Activated CD4-positive, alpha-beta T cell treated with anti-CD3 and anti-CD28 coated beads, Interleukin-2, amount 50 U/mL, for 48 hours (primary cell): Measurements from ENCODE around the gene STX10.
"Not testable (repeated sequence)": the region's sequence is repeated elsewhere in the genome, so short reads cannot be mapped to it uniquely, and the experiment has no call there.

Experiments
- DNase-seq, 2 experiments: peaks; one replicate each; pipeline ENCODE4 v3.0.0-alpha.2; 2020

Gene STX10

DNA sequence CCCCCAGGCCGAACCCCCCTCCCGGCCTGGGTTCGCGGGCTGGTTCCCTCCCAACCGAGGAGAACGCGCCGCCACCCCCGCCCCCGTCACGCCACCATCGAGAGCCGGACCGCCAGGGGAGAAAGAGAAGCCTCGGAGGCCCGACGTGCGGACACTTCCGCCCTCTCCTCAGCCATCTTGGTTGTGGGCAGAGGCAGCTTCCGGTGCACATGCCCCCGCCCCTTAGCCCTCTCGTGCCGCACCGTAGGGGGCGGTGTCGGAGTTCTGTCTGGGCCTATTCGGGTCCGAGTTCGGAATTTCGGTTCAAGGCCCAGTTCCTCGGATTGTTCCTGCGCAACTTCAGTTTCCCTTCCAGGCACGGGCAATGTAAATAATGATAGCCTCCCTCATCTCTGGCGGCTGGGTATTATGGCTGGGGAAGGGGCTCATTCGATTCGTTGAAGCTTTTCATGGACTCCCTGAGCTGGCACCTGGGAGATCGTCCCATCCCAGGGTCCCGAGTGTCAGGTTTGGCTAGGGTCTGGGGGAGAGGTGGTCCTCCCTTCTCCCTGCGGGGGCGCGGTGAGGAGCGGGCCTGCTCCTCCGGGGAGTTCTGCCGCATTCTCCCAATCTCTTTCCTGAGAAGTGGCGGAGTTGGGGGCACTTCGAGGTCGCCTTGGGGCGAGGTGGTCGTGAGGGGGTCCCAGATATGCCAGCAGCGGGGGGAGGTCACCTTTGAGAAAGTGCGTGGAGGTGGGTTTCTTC, at the start of gene STX10, which contains the start of gene IER2:
Gene STX10 (minus strand): TSS at position 189 of the 744 bp plus-strand sequence. CDS start 202 bp downstream, outside the sequence.
Gene IER2 (plus strand): TSS at position 225 of the 744 bp plus-strand sequence. CDS start 2,776 bp downstream, outside the sequence.
- peak; percentile 93 to 95 for DNase-seq

DNA sequence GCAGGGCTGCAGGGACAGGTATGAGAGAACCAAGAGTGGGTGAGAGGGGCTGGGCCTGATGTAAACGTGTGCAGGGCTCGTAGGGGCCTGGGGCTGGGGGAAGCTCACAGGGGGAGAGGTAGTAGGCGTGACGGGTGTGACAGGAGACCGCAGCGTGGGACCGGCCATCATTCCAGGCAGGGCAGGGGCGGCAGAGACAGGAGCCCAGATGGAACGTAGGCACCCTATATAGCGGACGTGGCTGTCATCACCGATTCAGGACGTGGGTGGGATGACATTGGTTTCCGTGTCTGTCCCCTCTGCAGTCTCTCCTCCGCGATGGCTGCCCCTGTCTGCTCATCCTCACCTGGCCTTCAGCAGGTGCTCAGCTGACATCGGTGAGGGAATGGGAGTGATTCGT, 48.5 kb upstream of the STX10 start:
- no peak for DNase-seq

DNA sequence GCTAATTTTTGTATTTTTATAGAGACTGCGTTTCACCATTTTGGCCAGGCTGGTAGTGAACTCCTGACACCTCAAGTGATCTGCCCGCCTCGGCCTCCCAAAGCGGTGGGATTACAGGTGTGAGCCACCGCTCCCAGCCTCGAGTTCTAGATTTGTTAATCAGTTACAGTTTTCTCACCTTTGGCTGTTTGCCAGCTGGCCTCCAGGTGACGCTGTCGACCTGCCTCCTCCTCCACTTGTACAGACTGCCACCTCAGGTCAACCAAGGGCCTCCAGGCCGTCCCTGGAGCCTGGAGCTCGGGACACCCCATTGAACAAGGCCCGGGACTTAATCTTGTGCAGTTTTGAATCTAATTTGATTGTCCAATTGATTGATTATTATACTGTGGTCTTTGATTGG, 45.5 kb upstream of the STX10 start:
- DNase-seq: peak; percentile 68 to 72

DNA sequence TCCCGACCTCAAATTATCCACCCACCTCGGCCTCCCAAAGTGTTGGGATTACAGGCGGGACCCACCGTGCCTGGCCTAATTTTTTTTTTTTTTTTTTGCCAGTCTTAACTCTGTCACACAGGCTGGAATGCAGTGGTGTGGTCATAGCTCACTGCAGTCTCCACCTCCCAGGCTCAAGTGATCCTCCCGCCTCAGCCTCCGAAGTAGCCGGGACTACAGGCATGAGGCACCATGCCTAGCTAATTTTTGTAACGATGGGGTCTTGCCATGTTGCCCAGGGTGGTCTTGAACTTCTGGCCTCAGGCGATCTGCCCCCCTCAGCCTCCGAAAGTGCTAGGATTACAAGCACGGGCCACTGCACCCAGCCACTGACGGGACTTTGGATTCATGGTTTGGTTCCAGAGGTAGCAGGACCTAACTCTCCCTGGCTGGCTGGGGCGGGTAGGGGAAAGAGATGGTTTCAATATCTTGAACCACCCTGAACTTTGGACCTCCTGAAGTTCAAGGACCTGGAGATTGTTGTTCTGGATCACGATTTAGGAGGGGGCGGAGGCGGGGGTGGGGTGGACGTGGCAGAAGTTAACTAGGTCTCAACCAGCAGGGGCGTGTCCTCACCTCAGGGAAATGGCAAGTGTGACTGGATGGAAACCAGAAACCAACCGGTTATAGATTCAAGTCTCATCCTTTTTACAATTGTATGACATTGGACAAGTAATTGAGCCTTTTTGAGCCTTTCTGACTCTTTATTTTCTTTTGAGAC, 40.8 kb upstream of the STX10 start:
- peak; percentile 51 to 60 for DNase-seq

- DNase-seq: no peak
Measured at GRCh38 chr19:13189600-13189999, 39.4 kb upstream of the STX10 start.

- DNase-seq: no peak
Measured at GRCh38 chr19:13187419-13187818, 37.2 kb upstream of the STX10 start.

DNA sequence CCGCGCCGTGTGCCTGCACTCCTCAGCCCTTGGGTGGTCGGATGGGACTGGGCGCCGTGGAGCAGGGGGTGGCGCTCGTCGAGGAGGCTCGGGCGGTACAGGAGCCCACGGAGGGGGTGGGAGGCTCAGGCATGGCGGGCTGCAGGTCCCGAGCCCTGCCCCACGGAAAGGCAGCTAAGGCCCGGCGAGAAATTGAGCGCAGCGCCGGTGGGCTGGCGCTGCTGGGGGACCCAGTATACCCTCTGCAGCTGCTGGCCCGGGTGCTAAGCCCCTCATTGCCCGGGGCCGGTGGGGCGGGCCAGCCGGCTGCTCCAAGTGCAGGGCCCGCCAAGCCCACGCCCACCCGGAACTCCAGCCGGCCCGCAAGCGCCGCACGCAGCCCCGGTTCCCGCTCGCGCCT, 36.5 kb upstream of the STX10 start:
- DNase-seq: not testable (repeated sequence)

DNA sequence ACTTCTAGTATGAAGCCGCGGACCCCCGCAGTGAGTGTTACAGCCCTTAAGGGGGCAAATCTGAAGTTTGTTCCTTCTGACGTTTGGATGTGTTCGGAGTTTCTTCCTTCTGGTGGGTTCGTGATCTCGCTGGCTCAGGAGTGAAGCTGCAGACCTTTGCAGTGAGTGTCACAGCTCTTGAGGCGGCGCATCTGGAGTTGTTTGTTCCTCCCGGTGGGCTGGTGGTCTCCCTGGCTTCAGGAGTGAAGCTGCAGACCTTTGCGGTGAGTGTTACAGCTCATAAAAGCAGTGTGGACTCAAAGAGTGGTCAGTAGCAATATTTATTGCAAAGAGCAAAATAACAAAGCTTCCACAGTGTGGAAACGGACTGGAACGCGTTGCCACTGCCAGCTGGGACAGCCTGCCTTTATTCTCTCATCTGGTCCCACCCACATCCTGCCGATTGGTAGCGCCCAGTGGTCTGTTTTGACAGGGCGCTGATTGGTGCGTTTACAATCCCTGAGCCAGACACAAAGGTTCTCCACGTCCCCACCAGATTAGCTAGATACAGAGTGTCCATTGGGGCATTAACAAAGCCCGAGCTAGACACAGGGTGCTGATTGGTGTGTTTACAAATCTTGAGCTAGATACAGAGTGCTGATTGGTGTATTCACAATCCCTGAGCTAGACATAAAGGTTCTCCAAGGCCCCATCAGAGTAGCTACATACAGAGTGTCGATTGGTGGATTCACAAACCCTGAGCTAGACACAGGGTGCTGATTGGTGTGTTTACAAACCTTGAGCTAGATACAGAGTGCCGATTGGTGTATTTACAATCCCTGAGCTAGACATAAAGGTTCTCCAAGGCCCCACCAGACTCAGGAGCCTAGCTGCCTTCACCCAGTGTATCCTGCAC, 35.8 kb upstream of the STX10 start:
- not testable (repeated sequence) for DNase-seq

GRCh38 chr19:13184926-13185325, 34.8 kb upstream of the STX10 start:
- DNase-seq: not testable (repeated sequence)

- peak in 1 of 2 experiments; percentile 45 for DNase-seq
Measured at GRCh38 chr19:13181747-13182388, 31.7 kb upstream of the STX10 start.

GRCh38 chr19:13178291-13178690, 28.1 kb upstream of the STX10 start:
- DNase-seq: not testable (repeated sequence)

GRCh38 chr19:13177584-13177983, 27.4 kb upstream of the STX10 start:
- not testable (repeated sequence) for DNase-seq

DNA sequence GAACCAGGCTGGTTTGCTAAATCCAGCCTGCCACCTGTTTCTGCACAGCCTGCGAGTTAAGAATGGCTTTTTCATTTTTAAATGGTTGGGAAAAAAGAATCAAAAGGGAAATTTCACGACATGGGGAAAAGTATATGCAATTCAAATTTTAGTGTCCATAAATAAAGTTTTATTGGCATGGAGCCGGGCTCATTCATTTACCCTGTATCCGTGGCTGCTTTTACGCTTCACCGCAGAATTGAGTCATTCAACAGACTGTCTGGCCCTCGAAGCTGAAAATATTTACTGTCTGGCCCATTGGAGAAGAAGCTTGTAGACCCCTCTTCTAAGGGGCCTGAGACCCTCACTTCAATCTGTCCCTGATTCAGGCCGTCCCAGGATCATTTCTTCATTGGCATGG, 26.2 kb upstream of the STX10 start:
- no peak for DNase-seq

- no peak for DNase-seq
Measured at GRCh38 chr19:13173139-13173737, 23.1 kb upstream of the STX10 start.

DNA sequence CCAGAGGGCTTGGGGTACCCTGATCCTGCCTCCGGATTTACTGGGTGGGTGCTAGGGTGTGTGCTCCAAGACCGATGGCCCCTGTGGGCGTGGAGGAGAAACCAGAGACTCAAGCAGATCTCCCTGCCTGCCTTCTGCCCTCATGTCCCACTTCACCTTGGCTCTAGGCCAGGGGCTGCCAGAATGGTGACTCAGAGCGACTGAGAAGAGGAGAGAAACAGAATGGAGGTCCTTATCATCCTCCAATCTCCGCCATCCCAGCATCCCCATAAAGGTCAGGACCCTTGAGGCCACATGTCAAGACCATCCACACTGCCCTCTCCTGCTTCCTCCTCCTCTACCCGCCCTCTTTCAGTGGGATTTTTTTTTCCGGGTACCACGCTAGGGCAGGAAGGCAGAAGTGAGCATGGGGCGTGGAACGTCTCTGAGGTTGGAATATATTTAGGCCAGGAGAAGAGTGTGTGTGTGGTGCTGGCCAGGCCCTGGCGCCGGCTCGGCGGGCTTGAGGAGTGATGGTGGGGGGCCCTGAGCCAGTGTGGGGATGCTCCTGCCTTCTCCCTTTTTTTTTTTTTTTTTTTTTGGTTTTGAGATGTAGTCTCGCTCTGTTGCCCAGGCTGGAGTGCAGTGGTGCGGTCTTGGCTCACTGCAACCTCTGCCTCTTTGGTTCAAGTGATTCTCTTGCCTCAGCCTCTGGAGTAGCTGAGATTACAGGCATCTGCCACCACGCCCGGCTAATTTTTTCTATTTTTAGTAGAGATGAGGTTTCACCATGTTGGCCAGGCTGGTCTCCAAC, 22.4 kb upstream of the STX10 start:
- peak; percentile 84 to 89 for DNase-seq

- DNase-seq: no peak
Measured at GRCh38 chr19:13171146-13171545, 21.0 kb upstream of the STX10 start.

GRCh38 chr19:13169769-13170168, 19.6 kb upstream of the STX10 start:
- no peak for DNase-seq

DNA sequence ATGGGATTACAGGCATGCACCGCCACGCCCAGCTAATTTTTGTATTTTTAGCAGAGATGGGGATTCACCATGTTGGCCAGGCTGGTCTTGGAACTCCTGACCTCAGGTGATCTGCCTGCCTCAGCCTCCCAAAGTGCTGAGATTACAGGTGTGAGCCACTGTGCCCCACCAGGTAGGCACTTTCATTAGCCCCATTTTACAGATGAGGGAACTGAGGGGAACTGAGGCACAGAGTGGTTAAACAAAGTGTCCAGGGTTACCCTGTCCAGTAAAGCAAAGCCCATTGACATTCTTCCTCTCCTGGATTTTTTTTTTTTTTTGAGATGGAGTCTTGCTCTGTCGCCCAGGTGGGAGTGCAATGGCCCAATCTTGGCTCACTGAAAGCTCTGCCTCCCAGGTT, 16.0 kb upstream of the STX10 start:
- not testable (repeated sequence) for DNase-seq

GRCh38 chr19:13165162-13165997, 15.2 kb upstream of the STX10 start:
- DNase-seq: no peak
